Suprapubic skin (tissue), 4 donors: ENCODE data around the gene CHN1. TPM values are rescaled to one million over a fixed set of nuclear protein-coding genes. Genes with fewer than 3 reads are reported as not detected.

Experiments used
- DNase-seq, 2 donors: peaks; one replicate each; pipeline ENCODE4 v3.0.0-alpha.2; 2019; ENCODE audit warnings: low spot score in 2 of 2
- H3K27ac ChIP-seq: fragments of 200-600 bp; sonication (generic); one replicate; pipeline ENCODE4 v1.5.1; 2019
- H3K27me3 ChIP-seq: fragments of 200-600 bp; sonication (generic); one replicate; pipeline ENCODE4 v1.5.1; 2019
- H3K36me3 ChIP-seq: fragments of 200-600 bp; sonication (generic); one replicate; pipeline ENCODE4 v1.5.1; 2019
- H3K4me1 ChIP-seq: fragments of 200-600 bp; sonication (generic); one replicate; pipeline ENCODE4 v1.5.1; 2019
- H3K4me3 ChIP-seq: fragments of 200-600 bp; sonication (generic); one replicate; pipeline ENCODE4 v1.5.1; 2019; ENCODE audit warnings: mild to moderate bottlenecking
- H3K9me3 ChIP-seq: fragments of 200-600 bp; sonication (generic); one replicate; pipeline ENCODE4 v1.5.1; 2019
- CTCF ChIP-seq, 2 donors: fragments of 200-600 bp in 1 of 2; fragments of 450-650 bp in 1 of 2; sonication (generic) in 1 of 2; IDR thresholded peaks; one replicate each; pipeline ENCODE4 v1.5.1; 2016 to 2019; ENCODE audit warnings: antibody characterized with exemption in 2 of 2, mild to moderate bottlenecking in 1 of 2, moderate library complexity in 1 of 2
- EP300 ChIP-seq: sonication (generic); formaldehyde crosslinking; IDR thresholded peaks from one replicate; pipeline ENCODE4 v1.6.1; 2017; ENCODE audit warnings: antibody characterized with exemption
- POLR2A ChIP-seq, 2 donors: fragments of 450-650 bp; IDR thresholded peaks; one replicate each; pipeline ENCODE4 v1.6.1; 2017; ENCODE audit warnings: antibody characterized with exemption in 2 of 2, mild to moderate bottlenecking in 2 of 2, moderate library complexity in 2 of 2
- POLR2AphosphoS5 ChIP-seq, 3 donors: sonication (generic); formaldehyde crosslinking; IDR thresholded peaks; one replicate each; pipeline ENCODE4 v1.6.1; 2017; ENCODE audit warnings: antibody characterized with exemption in 3 of 3
- WGBS: methylation state at CpG from one replicate; pipeline ENCODE4 v1.1.5; 2018; 5-methylcytosine and 5-hydroxymethylcytosine counted together
- total RNA-seq, 4 donors: library from RNA; depleted of rRNA; stranded (reverse); fragments of >200 nt; gene quantifications; one replicate each; pipeline ENCODE4 v1.1.0, GENCODE V29; 2016

The CHN1 gene
- total RNA-seq, 4 donors from 2014 or later: 1.6 to 4.9 (median 3.6) TPM

DNA sequence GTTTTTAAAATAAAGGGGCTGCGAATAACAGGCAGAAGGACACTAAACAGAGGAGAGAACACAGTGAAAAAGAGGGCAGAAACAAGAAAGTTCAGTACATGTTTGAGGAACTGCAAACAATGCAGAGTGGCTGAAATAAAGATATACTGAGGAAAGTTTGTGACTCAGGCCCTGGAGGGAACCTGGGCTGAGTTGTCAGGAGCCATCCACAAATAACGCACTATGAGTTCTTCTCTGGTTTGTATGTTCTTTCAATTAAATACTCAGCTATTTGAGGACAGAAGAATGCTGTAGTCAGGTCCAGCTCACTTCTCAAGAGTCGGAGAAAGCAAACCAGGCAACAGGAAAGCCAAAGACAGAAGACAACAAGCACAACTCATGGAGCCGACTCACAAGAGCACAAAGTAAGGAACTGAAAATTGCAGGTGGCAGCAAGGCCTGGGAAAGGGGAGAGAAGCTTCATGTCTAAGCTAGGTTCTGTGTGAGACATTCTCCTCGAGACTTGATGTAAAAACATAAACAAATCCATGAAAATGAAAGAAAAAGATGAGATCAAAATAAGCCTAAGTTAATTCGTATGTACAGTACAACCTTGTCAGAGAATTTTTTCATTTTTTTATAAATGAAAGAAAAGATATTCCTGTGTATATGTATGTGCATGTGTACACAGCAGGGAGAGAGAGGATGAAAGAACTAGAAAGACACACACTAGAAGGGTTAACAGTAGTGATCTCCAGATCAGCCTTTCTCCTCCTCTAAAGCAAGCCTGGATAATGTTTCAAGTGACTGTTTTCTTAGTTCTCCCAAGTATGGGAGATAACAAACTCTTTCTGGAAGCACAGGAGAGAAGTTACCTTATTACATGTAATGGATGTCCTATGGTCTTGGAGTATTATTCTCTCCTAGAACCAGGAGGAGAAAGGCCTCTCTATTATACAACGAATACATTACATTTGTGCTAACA is 41.5 kb downstream of the CHN1 start:
- WGBS: 91% methylated on average over 7 of the region's 7 CpGs
- no peak overlapping the region for H3K27ac ChIP-seq
- H3K4me1 ChIP-seq: peaks cover 22% of the 10 kb centered on the region
- no peaks in the 10 kb centered on the region for H3K36me3 ChIP-seq
- H3K9me3 ChIP-seq: no peaks in the 10 kb centered on the region
- H3K4me3 ChIP-seq: no peak overlapping the region
- DNase-seq: no peak
- no peaks in the 10 kb centered on the region for H3K27me3 ChIP-seq
- TF ChIP-seq EP300 (no peak), CTCF (IDR thresholded peaks at IDR 0.05) (no peak), POLR2A (IDR thresholded peaks at IDR 0.05) (no peak), POLR2AphosphoS5 (IDR thresholded peaks at IDR 0.05) (no peak)

GRCh38 chr2:174959787-174960186 is 45.4 kb downstream of the CHN1 start:
- peaks cover 6% of the 10 kb centered on the region for H3K4me1 ChIP-seq
- no peaks in the 10 kb centered on the region for H3K27me3 ChIP-seq
- H3K36me3 ChIP-seq: no peaks in the 10 kb centered on the region
- no peaks in the 10 kb centered on the region for H3K9me3 ChIP-seq
- no peak overlapping the region for H3K4me3 ChIP-seq
- H3K27ac ChIP-seq: no peak overlapping the region
- no peak for DNase-seq
- 50% methylated on average over 2 of the region's 2 CpGs for WGBS
- TF ChIP-seq EP300: no peak
- TF ChIP-seq POLR2AphosphoS5 (IDR thresholded peaks at IDR 0.05): no peak

GRCh38 chr2:174957050-174957449 is 48.1 kb downstream of the CHN1 start:
- no peak overlapping the region for H3K27ac ChIP-seq
- H3K4me1 ChIP-seq: peaks cover 6% of the 10 kb centered on the region
- no peaks in the 10 kb centered on the region for H3K9me3 ChIP-seq
- H3K27me3 ChIP-seq: no peaks in the 10 kb centered on the region
- no peak for TF ChIP-seq POLR2AphosphoS5 (IDR thresholded peaks at IDR 0.05)
- TF ChIP-seq POLR2A (IDR thresholded peaks at IDR 0.05): no peak
- TF ChIP-seq CTCF (IDR thresholded peaks at IDR 0.05): no peak
- TF ChIP-seq EP300: no peak
- H3K4me3 ChIP-seq: no peak overlapping the region
- no peak for DNase-seq
- WGBS: 73% methylated on average over 5 of the region's 5 CpGs
- H3K36me3 ChIP-seq: no peaks in the 10 kb centered on the region

- H3K27me3 ChIP-seq: no peaks in the 10 kb centered on the region
- H3K27ac ChIP-seq: no peak overlapping the region
- 67% methylated on average over 6 of the region's 6 CpGs for WGBS
- TF ChIP-seq CTCF (IDR thresholded peaks at IDR 0.05): no peak
- TF ChIP-seq EP300: no peak
- no peak for TF ChIP-seq POLR2A (IDR thresholded peaks at IDR 0.05)
- no peak for TF ChIP-seq POLR2AphosphoS5 (IDR thresholded peaks at IDR 0.05)
- no peaks in the 10 kb centered on the region for H3K9me3 ChIP-seq
- no peaks in the 10 kb centered on the region for H3K36me3 ChIP-seq
- H3K4me1 ChIP-seq: no peaks in the 10 kb centered on the region
- no peak for DNase-seq
- H3K4me3 ChIP-seq: no peak overlapping the region
Measured at GRCh38 chr2:174952607-174953006, 52.6 kb downstream of the CHN1 start.

GRCh38 chr2:174951745-174952144 is 53.4 kb downstream of the CHN1 start:
- 71% methylated on average over 1 of the region's 1 CpG for WGBS
- Histone ChIP-seq H3K27me3 (no peaks in the 10 kb centered on the region), H3K4me3 (no peak overlapping the region), H3K36me3 (no peaks in the 10 kb centered on the region), H3K27ac (no peak overlapping the region), H3K4me1 (no peaks in the 10 kb centered on the region), H3K9me3 (no peaks in the 10 kb centered on the region)
- TF ChIP-seq POLR2A (IDR thresholded peaks at IDR 0.05) (no peak), CTCF (IDR thresholded peaks at IDR 0.05) (no peak), POLR2AphosphoS5 (IDR thresholded peaks at IDR 0.05) (no peak), EP300 (no peak)
- DNase-seq: no peak
